Fibroblast of the conjunctiva (primary cell): ENCODE measurements around the gene HOXB3.

ENCODE experiments used
- DNase-seq: peaks from one replicate; pipeline ENCODE4 v3.0.0-alpha.2; 2010; ENCODE audit warnings: low read depth

HOXB3 gene

DNA sequence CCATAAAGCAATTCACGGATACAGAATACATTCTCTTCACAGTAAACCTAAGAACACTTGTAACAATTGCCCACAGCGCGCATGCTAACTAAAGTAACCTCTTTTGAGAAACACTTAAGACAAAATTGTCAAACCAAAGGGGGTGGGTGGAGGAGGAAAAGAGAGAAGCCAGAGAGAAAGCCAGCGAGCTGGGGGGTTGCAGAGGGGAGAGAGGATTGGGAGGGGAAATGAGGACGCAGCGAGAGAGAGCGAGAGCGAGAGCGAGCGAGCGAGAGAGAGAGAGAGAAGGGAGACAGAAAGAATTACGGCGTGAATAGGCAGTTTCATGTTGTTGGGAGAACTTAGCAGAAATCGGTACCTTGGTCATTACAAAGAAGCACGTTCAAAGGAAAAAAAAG is 22.4 kb upstream of the HOXB3 start:
- no peak for DNase-seq

DNA sequence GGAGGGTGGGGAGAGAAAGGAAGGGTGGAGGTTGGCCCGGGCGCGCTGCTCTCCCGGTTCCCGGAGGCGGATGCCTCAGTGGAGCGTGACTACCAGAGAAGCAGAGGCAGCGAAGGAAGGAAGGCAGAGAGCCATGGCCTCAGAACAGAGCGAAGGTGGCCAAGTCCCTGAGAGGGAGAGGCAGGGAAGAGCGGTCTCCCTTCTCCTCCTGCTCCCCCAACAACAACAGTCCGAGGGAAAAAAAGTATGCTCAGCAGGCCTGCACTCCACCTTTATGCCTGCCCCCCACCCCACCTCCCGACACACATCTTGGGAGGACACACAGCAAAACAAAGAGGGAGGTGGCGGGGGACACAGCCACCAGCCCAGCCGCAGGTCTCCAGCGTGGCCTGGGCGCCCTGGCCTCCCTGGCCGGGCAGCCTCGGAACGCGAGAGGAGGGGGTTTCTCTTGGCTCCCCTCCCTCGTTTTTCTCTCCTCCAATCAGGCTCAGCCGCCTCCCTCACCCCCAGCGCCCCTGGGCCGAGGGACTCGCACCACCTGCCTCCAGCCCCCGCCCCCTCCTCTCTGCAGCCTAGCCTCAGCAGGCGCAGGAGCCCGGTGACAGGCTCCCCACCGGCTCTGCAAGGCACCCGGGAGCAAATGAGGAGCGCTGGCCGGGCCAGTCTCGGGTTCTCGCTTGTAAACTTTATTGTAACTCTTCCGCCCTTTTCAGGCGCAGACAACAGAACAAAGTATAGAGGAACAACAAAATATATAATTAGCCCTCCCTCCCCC is 21.8 kb upstream of the HOXB3 start:
- no peak for DNase-seq

DNA sequence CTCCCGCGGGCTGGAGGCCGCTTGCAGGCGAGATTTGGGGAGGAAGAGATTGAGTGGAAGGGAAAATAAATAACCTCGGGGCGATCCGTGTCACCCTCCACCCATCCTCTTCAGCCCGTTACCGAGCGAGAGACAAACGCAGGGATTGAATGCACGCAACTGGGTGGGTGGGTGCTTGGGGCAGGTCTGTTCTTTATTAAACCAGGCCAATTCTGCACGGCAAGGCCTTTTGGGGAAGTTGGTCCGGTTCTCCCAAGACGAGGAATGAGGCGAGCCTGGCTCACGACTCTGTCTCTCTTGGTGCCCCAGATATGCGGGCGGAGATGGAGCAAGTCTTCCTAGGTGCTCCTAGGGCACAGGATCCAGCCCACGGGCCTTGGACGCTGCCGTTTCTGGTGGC is 21.2 kb upstream of the HOXB3 start:
- no peak for DNase-seq

DNA sequence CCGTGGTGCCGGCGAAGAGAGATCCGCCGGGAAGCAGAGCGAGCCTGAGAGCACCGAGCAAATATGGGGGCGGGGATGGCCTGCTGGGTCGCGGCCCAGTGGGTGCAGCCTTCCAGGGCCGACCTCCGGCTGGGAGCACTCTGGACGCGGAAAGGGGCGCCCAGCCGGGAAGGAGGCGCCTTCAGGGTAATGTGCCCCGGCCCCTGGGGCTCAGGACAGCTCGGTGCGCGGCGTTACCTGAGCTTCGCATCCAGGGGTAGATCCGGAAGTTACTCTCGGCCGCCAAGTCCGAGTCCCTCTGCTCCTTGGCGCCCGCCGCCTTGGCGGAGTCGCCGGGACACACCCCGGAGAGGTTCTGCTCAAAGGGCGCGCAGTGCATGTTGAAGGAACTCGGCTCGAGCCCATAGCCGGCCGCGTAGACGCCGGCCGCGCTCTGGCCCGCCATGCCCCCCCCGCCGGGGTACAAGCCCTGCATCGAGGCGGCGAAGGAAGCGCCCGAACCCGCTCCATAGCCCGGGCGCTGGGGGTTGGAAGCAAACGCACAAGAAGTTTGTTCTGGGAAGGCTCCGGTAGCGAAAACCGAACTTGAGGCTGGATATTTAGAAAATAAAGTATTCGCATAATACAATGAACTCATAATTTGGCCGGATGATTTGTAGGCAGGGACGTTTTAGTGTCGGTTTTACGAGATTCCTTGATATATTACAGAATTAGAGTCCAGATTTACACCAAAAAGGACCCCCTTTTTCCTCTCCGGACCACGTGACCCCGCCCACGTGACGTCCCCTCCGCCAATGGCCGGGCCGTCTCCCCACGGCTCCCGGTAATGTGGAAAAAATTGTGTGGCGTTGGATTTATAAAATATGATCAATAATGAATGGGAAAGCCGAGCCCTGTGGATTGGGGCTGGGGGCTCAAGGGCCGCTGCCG is 20.5 kb upstream of the HOXB3 start, which contains the start of gene HOXB7:
Gene HOXB7 (minus strand): TSS at position 736 of the 930 bp plus-strand sequence. CDS start 99 bp downstream, at position 637.
- no peak for DNase-seq

DNA sequence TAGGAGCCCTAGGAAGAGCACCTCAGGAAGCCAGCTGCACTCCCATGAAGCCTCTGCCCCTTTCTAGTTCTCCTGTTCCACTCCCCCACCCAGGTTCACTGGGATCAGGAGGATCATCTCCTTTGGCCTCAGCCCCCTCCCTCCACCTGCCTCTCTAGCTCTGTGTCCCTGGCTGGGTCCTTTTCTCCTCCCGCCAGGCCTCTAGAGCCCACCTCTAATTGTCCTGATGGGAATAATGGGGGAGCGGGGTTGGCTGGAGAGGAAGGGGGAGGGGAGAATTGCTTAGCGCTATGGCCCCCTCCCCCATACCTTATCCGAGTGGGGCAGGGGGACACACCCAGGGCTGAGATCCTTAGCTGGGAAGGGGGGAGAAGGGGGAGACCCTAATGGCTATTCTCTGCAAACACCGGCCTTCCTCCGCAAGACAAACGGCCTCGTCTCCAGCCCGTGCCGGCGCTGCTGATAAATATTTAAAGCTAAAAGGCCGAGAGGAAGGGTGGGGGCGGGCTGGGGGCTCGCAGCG is 19.8 kb upstream of the HOXB3 start:
- no peak for DNase-seq

DNA sequence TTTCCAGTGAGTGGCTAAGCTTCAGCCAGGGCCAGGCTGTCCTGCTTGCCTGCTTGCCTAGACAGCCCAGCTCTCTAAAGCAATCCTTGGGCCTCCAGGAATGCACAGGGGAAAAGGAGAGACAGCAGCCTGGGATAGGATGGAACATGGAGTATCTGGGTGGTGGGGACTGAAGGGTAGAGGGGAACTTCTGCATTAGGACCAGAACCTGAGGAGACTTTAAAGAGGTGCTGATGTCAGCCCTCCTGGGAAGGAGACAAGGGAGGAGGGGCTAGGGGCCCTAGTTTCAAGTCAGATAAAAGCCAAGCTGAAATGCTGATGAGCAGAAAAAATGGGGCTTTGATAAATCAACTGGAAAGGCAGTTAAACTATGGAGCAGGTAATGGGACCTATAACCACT is 19.0 kb upstream of the HOXB3 start:
- DNase-seq: no peak

DNA sequence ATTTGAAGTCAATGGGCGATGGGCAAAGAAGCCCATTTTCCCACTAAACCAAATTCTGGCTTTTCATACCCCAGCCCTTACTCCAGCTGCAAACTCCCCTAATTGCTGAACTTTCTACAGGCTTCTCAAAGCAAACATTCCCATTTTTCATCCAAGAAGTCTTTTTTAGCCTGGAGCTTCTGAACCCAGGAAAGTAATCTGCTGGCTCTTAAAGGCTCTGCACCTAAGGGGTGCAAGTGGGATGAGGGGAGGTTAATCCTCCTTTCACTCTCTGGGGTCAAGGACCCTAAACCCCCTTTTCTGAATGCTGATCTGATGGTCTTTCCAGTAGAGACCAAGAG is 18.4 kb upstream of the HOXB3 start:
- no peak for DNase-seq

DNA sequence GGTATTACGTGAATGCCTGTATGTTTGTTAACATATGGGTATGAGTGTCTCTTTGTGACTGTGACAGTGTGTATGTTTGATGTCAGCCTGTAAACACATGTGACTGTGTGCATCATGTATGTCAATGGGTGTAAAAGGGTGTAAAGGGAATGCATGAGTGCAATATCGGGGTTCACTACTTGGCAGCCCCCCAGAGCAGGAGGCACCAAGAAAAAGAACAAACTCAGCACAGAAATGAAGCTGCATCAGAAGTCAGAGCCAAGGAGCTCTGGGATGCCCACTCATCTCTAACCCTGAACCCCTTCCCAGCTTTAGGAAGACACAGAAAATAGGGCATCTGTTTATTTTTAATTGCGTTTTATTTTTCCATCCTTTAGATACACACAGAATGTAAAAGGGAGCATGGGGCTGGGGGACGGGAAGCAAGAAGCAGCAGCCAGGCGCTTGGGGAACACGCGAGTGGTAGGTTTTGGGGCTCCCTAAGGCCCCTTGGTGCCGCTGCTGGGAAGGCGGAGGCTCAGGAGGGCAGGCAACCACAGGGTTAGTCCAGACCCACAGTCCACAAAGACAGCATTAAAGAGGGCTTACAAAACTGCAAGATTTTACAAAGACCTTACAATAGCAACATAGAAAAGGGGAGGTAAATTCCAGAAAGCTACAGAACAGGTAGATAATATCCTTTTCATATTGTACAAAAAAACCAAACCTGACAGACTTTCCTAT is 17.0 kb upstream of the HOXB3 start:
- no peak for DNase-seq

DNA sequence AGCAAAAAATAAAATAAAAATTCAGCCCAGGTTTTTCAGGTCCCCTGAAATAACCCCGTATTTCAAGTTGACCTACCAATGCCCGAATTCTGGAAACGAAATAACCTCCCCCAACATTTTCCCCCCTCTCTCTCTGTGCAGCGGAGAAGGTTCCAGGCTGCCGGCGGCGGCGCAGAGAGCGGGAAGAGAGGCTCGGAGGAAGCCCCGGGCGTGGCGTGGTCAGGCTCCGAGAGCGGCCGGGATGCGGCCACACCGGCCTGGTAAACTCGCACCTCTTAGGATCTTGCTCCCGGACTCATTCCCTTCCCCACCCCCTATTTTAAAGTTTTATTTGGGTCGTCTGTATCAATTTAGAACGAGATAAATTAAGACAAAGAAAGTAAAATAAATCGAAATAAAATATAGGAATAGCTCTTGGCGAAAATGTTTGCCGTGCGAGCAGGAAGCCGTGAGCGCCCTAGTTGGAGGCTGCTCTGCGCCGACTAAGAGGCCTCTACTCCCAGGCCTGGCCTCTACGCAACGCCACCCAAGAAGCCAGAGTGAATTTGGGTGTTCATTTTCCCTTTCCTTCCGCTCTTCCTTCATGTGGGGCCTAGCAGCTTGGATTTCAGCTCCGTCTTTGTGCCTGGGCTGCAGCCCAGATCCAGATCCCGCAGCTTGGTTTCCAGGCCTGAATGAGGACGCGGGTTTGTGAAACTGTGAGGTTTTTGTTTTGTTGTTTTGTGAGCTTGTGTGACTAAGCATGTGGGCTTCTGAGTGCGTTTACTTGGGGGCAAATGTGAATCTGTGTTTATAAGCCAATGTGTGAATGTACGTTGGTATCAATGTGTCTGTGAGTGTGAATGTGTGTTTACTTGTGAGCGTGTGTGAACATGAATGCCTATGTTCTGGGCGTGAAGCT is 16.2 kb upstream of the HOXB3 start:
- DNase-seq: no peak

DNA sequence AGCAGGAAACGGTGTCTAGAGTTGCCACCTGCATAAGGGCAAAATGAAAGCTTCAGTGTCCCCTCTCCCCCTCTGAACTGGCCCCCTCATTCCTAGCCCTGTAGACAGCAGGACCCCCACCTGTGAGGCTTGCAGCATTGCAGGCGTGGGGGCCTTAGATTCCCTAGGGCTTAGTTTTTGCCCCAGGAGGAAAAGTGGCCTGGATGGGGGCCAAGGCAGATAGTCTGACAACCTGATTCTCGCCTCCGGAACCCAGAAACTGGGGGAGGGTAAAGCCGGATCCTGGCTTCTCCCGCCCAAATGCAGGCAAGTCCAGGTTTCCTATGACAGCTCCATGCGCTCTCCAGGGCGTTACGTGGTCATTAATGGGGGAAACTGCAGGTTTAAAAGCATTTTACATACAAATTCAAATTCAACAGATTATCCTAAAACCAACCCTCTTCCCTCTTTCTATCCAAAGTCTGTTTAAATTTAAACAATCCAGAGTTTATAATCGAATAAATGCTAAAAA is 15.4 kb upstream of the HOXB3 start:
- DNase-seq: no peak

DNA sequence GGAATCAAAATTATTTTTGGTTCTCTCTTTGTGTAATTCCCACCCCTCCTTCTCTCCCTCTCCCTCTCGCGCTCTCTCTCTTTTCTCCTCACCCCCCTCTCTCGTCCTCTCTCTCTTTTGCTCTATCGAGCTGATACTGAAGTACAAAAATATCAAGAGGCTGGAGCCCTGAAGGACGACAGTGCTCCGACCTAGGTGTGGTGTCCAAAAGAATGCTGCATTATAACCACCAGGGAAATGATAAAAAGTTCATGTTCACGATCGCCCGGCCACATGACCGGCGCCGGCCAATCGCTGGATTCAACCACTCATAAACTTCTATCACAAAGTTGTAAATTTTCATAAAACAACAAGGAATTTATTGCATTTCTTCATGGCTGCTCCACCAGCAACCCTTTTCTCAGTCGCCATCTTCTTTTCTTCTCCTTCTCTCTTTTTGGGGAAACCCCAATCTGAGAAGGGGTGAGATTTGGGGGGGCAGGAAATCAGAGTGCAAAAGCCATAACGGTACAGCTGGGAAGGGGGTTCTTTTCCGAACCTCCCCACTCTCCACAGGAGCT is 14.8 kb upstream of the HOXB3 start, which contains the start of gene HOXB6:
Gene HOXB6 (minus strand): TSS at position 217 of the 560 bp plus-strand sequence. CDS start 6,836 bp downstream, outside the sequence.
- DNase-seq: no peak

DNA sequence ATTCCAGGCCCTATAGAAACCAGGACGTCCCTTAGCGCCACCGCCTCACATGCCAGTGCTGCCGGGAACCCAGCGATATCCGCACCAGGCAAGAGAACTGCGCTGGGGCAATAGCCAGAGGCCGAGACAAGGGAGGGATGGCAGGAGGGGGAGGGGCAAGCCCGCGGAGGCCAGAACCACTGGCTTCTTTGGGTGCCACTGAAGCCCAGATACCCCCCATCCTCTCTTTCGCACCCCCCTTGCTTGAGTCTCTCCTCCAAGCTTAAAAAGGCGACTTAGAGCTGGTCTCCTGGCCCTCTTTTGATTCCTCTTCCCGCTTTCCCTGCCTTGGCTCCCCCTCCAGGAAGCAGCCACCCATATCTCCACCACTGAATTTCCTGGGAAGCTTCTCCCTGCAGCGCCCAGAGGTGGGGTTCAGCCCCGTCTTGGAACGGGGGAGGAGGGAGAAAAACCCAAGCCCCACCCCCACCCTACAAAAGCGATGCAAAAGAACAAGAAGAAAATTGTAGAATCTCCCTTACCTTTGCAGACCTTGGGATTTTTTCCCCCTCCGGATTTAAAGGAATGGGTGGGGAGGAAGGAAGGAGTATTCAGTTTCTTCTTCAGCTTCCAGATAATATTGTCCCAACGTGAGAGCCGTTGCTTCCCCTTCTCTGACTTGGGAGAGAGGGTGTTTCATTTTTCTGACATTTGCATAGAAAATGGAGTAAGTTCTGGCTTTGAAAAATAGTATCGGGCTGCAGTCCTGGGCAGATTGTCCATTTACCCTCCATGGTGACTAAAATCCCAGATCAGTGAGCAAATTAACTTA is 14.1 kb upstream of the HOXB3 start:
- DNase-seq: no peak

DNA sequence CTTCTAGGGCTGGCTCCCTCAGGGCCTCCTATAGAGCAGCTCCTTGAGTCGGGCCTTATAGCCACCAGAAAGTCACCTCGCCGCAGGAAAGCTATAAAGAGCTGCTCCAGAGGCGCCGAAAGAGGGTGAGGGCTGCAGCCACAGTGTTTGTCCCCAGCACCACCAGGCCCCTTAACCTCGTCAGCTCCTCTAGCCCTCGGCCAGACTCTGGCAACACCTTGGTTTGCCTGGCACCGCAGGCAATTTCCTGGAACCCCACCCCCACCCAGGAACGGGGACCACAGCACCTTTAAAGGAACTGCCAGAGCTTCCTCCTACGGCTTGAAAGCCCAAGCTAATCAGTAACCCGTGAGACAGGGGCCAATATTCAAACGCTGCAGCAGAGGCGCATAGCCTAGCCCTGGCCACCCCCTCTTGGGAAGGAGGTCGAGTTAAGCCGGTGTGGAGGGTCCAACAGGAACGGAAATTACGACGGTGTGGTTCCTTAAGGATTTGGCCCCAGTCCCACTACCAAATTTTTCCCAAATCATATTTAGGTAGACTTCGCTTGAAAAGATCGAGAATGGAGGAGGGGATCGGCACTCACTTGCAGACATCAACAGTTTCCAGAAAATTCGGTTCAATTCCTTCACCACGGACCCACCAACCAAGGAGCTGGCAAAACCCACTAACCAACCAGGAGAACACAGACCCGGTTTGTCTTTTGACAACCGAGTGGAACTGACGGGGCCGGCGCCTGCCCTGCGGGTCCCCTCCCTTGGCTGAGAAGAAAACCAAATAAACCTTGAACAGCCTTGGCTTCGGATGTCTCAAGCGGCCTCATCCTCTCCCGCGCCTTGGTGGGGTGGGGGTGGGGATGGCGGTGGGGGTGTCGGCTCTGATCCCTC is 11.7 kb upstream of the HOXB3 start:
- DNase-seq: no peak

DNA sequence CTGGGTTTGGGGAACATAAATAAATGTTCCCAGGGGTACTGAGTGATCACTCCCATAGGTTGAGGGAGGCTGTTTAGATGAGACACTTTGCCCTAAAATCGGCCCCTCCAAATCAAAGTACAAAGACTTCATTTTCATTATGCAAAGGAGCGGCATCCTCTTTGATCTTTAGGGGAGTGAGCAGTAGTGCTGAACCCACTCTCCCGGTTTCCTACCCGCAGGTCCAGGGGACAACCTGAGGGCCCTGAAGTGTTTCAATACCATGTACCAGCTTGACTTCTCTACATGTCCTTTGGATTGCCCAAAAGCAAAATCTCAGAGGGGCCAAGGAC is 11.1 kb upstream of the HOXB3 start:
- DNase-seq: no peak

DNA sequence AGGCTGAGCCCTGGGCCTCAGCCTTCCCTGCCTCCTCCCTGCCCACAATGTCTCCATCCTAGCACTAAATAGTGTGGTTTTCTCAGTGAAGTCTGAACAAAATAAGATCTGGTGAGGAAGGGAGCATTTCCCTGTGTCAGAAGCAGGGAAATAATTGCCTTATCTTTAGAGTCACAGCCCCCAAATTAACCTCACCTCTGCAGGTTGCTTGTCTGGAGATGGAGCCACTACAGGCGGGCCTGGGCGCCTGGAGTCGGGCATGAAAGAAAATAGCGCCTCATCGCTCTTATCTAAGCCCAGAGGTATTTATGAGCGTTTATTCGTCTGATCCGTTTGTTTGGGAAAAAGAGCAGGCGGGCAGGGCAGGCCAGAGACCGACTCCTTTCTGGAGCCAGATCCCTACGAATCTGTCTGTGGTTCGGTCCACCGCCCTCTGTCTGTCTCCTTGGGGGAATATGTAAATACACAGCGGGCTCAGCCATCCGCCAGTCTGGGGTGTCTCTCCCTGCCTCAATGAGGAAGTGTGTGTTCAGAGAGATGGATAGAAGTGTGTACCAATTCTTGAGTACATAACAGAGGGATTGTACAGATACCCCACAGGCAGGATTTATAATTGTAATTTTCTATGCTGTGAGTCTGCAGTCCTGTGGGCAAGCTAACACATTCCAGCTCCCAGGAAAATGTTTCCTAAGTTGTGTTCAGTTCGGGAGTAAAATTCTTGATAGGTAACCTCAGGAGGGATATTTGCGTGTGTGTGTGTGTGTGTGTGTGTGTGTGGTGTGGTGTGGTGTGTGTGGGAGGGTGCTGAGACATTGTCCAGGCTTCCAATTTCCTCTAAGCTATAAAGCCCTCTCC is 10.4 kb upstream of the HOXB3 start:
- no peak for DNase-seq

DNA sequence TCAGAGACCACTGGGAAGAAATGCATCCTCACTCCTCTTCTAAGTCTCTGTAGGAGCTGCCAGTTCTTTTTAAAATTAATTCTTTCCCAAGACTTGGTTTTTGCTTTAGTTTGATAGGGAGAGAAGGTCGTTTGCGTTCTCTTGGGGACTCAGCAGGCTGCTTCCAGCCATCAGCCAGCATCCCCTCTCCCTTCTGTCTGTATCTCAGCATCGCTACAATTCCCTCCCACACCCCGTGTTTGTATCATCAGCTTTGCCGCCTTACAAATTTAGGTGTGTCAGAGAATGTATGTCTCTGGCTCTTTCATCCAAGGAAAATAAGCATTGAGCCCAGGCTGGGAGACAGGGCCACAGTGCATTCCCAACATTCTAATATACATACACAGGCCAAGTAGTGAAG is 9.3 kb upstream of the HOXB3 start:
- DNase-seq: no peak

DNA sequence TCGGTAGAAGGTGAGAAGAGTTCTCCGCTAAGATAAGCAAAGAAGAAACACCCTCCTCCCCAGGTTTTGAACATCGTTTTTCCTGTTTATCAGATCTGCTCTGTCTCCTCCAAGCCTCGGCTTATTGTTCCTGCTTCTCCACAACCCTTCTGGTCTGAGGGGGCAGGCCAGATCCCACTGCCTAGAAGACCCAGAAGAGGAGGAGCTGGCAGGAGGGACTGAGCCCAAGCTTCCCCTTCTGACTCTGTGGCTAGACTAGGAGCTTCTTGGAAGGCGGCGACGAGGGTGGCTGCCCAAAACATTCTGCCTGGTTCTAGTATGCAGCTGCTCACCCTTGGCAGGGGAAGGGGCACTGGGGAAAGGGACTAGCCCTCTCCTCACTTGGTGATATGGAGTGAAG is 8.7 kb upstream of the HOXB3 start:
- no peak for DNase-seq
